PC-9 (cell line): Measurements from ENCODE around the gene TPRG1. TPM values are rescaled to one million over a fixed set of nuclear protein-coding genes. Genes with fewer than 3 reads are reported as not detected.

Experiments
- BruUV-seq: library from RNA; stranded (reverse); fragments of 400-500 nt; replicated peaks from 2 replicates; lab custom pipeline; 2021; lab: Mats Ljungman, UMichigan
- CTCF ChIA-PET: fragments of 300-600 bp; sonication (Branson Sonifier 250); formaldehyde crosslinking; loops from one replicate; lab custom pipeline; 2022; ENCODE audit warnings: antibody characterized with exemption; lab: Charles Lee
- POLR2A ChIA-PET: fragments of 300-600 bp; sonication (Branson Sonifier 250); formaldehyde crosslinking; loops from one replicate; lab custom pipeline; 2022; ENCODE audit warnings: antibody characterized with exemption; ENCODE audit not compliant: unreplicated experiment; lab: Charles Lee
- DNase-seq, 2 experiments: peaks; one replicate each; pipeline versions ENCODE4 v3.0.0 to v3.0.0-alpha.2; 2015 to 2022; ENCODE audit warnings: mixed read lengths in 1 of 2
- H2AFZ ChIP-seq: fragments of 200-600 bp; sonication (generic); 2 replicates; pipeline ENCODE4 v1.8.1; 2017; ENCODE audit warnings: antibody characterized with exemption
- H3F3A ChIP-seq: fragments of 200-600 bp; sonication (generic); 2 replicates; pipeline ENCODE4 v1.8.1; 2017; ENCODE audit warnings: antibody characterized with exemption, mild to moderate bottlenecking, low read depth; ENCODE audit not compliant: insufficient read depth
- H3K27ac ChIP-seq: fragments of 200-600 bp; sonication (generic); 2 replicates; pipeline ENCODE4 v1.6.1; 2016; ENCODE audit warnings: mixed run types
- H3K27me3 ChIP-seq: fragments of 200-600 bp; sonication (generic); 2 replicates; pipeline ENCODE4 v1.6.1; 2016; ENCODE audit warnings: low read depth, mixed run types; ENCODE audit not compliant: insufficient read depth
- H3K36me3 ChIP-seq: fragments of 200-600 bp; sonication (generic); 2 replicates; pipeline ENCODE4 v1.6.1; 2016; ENCODE audit warnings: low read depth, mixed run types
- H3K4me1 ChIP-seq: fragments of 200-600 bp; sonication (generic); replicated peaks from 2 replicates; pipeline ENCODE4 v1.6.1; 2016; ENCODE audit warnings: mixed run types; ENCODE audit not compliant: insufficient read depth
- H3K4me2 ChIP-seq: fragments of 200-600 bp; sonication (generic); 2 replicates; pipeline ENCODE4 v1.6.1; 2017; ENCODE audit warnings: mixed run types
- H3K4me3 ChIP-seq: fragments of 200-600 bp; sonication (generic); 2 replicates; pipeline ENCODE4 v1.6.1; 2016; ENCODE audit warnings: mixed run types
- H3K79me2 ChIP-seq: fragments of 200-600 bp; sonication (generic); 2 replicates; pipeline ENCODE4 v1.6.1; 2017; ENCODE audit warnings: low read depth, mixed run types
- H3K9me2 ChIP-seq: fragments of 200-600 bp; sonication (generic); 2 replicates; pipeline ENCODE4 v1.8.1; 2017; ENCODE audit warnings: mild to moderate bottlenecking; ENCODE audit not compliant: insufficient read depth
- H3K9me3 ChIP-seq: fragments of 200-600 bp; sonication (generic); 2 replicates; pipeline ENCODE4 v1.8.1; 2016; ENCODE audit warnings: low read depth; ENCODE audit not compliant: insufficient read depth
- H4K20me1 ChIP-seq: fragments of 200-600 bp; sonication (generic); 2 replicates; pipeline ENCODE4 v1.8.1; 2017; ENCODE audit not compliant: insufficient read depth
- EZH2 ChIP-seq: fragments of 200-600 bp; sonication (generic); IDR thresholded peaks from 2 replicates; pipeline ENCODE4 v1.8.0; 2017; ENCODE audit warnings: antibody characterized with exemption, low read depth
- intact Hi-C: fragments of 100-400 bp; cut with micrococcal nuclease; formaldehyde crosslinking; loops from one replicate; pipeline ENCODE4 v1.10.0; 2022; ENCODE audit not compliant: unreplicated experiment
- total RNA-seq: library from RNA; stranded (reverse); gene quantifications from 2 replicates; pipeline ENCODE4 v1.2.3, GENCODE V29; 2021
- TF ChIP-seq, protein P1 (sequence below): fragments of 200-600 bp; sonication (generic); conservative IDR thresholded peaks from 2 replicates; pipeline ENCODE4 v1.6.1; 2017; ENCODE audit warnings: mixed run types, antibody characterized with exemption, mild to moderate bottlenecking, moderate library complexity

Gene TPRG1
- total RNA-seq, 1 experiment from 2014 or later: 1.9 TPM

- DNase-seq: no peak
- no peaks in the 10 kb centered on the region for H4K20me1 ChIP-seq
- CTCF ChIA-PET: no interaction called here
- no peak overlapping the region for H3K27ac ChIP-seq
- no peaks in the 10 kb centered on the region for H3K79me2 ChIP-seq
- H3K4me1 ChIP-seq: peaks cover 16% of the 10 kb centered on the region
- no peak for TF ChIP-seq EZH2
- TF ChIP-seq, protein P1, sequence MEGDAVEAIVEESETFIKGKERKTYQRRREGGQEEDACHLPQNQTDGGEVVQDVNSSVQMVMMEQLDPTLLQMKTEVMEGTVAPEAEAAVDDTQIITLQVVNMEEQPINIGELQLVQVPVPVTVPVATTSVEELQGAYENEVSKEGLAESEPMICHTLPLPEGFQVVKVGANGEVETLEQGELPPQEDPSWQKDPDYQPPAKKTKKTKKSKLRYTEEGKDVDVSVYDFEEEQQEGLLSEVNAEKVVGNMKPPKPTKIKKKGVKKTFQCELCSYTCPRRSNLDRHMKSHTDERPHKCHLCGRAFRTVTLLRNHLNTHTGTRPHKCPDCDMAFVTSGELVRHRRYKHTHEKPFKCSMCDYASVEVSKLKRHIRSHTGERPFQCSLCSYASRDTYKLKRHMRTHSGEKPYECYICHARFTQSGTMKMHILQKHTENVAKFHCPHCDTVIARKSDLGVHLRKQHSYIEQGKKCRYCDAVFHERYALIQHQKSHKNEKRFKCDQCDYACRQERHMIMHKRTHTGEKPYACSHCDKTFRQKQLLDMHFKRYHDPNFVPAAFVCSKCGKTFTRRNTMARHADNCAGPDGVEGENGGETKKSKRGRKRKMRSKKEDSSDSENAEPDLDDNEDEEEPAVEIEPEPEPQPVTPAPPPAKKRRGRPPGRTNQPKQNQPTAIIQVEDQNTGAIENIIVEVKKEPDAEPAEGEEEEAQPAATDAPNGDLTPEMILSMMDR: no peak
- H3F3A ChIP-seq: peaks cover 17% of the 10 kb centered on the region; the same call in 1 of the 2 replicates
- no peak overlapping the region for H2AFZ ChIP-seq
- POLR2A ChIA-PET: no interaction called here
- no peaks in the 10 kb centered on the region for H3K9me2 ChIP-seq
- no TSS peak for BruUV-seq
- intact Hi-C loops: no loop called here
- H3K9me3 ChIP-seq: peaks cover 3% of the 10 kb centered on the region; the same call in 1 of the 2 replicates
- H3K4me3 ChIP-seq: no peak overlapping the region
- no peaks in the 10 kb centered on the region for H3K36me3 ChIP-seq
- H3K27me3 ChIP-seq: no peaks in the 10 kb centered on the region
- H3K4me2 ChIP-seq: no peak overlapping the region
These were observed 117.5 kb downstream of the TPRG1 start for GRCh38 chr3:189289251-189289650.

GRCh38 chr3:189292667-189293484, 121.1 kb downstream of the TPRG1 start:
- no peaks in the 10 kb centered on the region for H3K79me2 ChIP-seq
- H3K9me2 ChIP-seq: no peaks in the 10 kb centered on the region
- peak overlapping the region; percentile 52 for H3K27ac ChIP-seq
- ChIA-PET CTCF (interaction anchor here (0.6 kb wide), 1 partner anchor 479 kb away, joined by 8 read pairs; no protein-coding TSS in a partner anchor), POLR2A (interaction anchor here (0.5 to 0.8 kb wide), 4 partner anchors 12 to 1037 kb away, joined by 3 to 12 read pairs (median 4); no protein-coding TSS in a partner anchor)
- no peak for TF ChIP-seq EZH2
- TF ChIP-seq, protein P1: no peak
- H2AFZ ChIP-seq: 0 out of 2 replicates have a peak overlapping the region, but pooled peaks have one; percentile 3
- no peaks in the 10 kb centered on the region for H4K20me1 ChIP-seq
- no peak overlapping the region for H3K4me3 ChIP-seq
- H3K36me3 ChIP-seq: 0 out of 2 replicates have a peak, but pooled peaks cover 7% of the 10 kb centered on the region
- no peaks in the 10 kb centered on the region for H3K27me3 ChIP-seq
- peak; percentile 70 to 82 for DNase-seq
- BruUV-seq: no TSS peak
- H3F3A ChIP-seq: peaks cover 21% of the 10 kb centered on the region
- peaks cover 11% of the 10 kb centered on the region; the same call in 1 of the 2 replicates for H3K9me3 ChIP-seq
- peak overlapping the region; percentile 17; the same call in 1 of the 2 replicates for H3K4me2 ChIP-seq
- intact Hi-C loops: loop anchor here (1.0 kb wide), 2 partner anchors 11 to 31 kb away; no protein-coding TSS in a partner anchor
- H3K4me1 ChIP-seq: peaks cover 22% of the 10 kb centered on the region

- intact Hi-C loops: no loop called here
- H3K4me1 ChIP-seq: peaks cover 32% of the 10 kb centered on the region
- no peak for DNase-seq
- H3K9me2 ChIP-seq: no peaks in the 10 kb centered on the region
- TF ChIP-seq, protein P1: no peak
- TF ChIP-seq EZH2: no peak
- H3K27ac ChIP-seq: no peak overlapping the region
- CTCF ChIA-PET: no interaction called here
- no peak overlapping the region for H3K4me3 ChIP-seq
- POLR2A ChIA-PET: no interaction called here
- H3K27me3 ChIP-seq: no peaks in the 10 kb centered on the region
- peaks cover 13% of the 10 kb centered on the region; the same call in 1 of the 2 replicates for H3K36me3 ChIP-seq
- no peak overlapping the region for H3K4me2 ChIP-seq
- H3K79me2 ChIP-seq: no peaks in the 10 kb centered on the region
- no peak overlapping the region for H2AFZ ChIP-seq
- H4K20me1 ChIP-seq: no peaks in the 10 kb centered on the region
- BruUV-seq: no TSS peak
- peaks cover 28% of the 10 kb centered on the region for H3F3A ChIP-seq
- peaks cover 19% of the 10 kb centered on the region; the same call in 1 of the 2 replicates for H3K9me3 ChIP-seq
These were observed 122.9 kb downstream of the TPRG1 start for GRCh38 chr3:189294649-189295048.
